ENCODE data around the gene CUX1. TPM values are rescaled to one million over a fixed set of nuclear protein-coding genes. Genes with fewer than 3 reads are reported as not detected.
"Not testable (repeated sequence)": the region's sequence is repeated elsewhere in the genome, so short reads cannot be mapped to it uniquely, and the experiment has no call there.

The CUX1 gene
- total RNA-seq, 1 donor, result 46.2 TPM

GRCh38 chr7:102024005-102024768 is 206.8 kb downstream of the CUX1 start:
- no peak for DNase-seq (ENCODE audit: low read depth)

GRCh38 chr7:102024769-102025391 is 207.5 kb downstream of the CUX1 start:
- TF ChIP-seq CTCF (IDR thresholded peaks at IDR 0.05; ENCODE audit: insufficient read depth, low read depth, low read length), result no peak
- peak; percentile 18 for DNase-seq (ENCODE audit: low read depth)
- H3K4me3 ChIP-seq (ENCODE audit: low read depth, low read length), result no peak overlapping the region

More at GRCh38 chr7:102024005-102024768, 206.8 kb downstream of the CUX1 start:
- no peak for TF ChIP-seq CTCF (IDR thresholded peaks at IDR 0.05; ENCODE audit: insufficient read depth, low read depth, low read length)
- H3K4me3 ChIP-seq (ENCODE audit: low read depth, low read length), result no peak overlapping the region

GRCh38 chr7:102025777-102026176 is 208.4 kb downstream of the CUX1 start:
- H3K4me3 ChIP-seq (ENCODE audit: low read depth, low read length); DNase-seq (ENCODE audit: low read depth): not testable (repeated sequence)

- no peak overlapping the region for H3K4me3 ChIP-seq (ENCODE audit: low read depth, low read length)
- TF ChIP-seq CTCF (IDR thresholded peaks at IDR 0.05; ENCODE audit: insufficient read depth, low read depth, low read length), result no peak
- no peak for DNase-seq (ENCODE audit: low read depth)
Observed at GRCh38 chr7:102028206-102028826, 210.9 kb downstream of the CUX1 start.

GRCh38 chr7:102029616-102030015 is 212.2 kb downstream of the CUX1 start:
- H3K4me3 ChIP-seq (ENCODE audit: low read depth, low read length), result no peak overlapping the region
- no peak for TF ChIP-seq CTCF (IDR thresholded peaks at IDR 0.05; ENCODE audit: insufficient read depth, low read depth, low read length)
- no peak for DNase-seq (ENCODE audit: low read depth)

GRCh38 chr7:102030696-102031095 is 213.3 kb downstream of the CUX1 start:
- no peak for DNase-seq (ENCODE audit: low read depth)
- TF ChIP-seq CTCF (IDR thresholded peaks at IDR 0.05; ENCODE audit: insufficient read depth, low read depth, low read length), result no peak
- H3K4me3 ChIP-seq (ENCODE audit: low read depth, low read length), result no peak overlapping the region

GRCh38 chr7:102036958-102037357 is 219.5 kb downstream of the CUX1 start:
- no peak overlapping the region for H3K4me3 ChIP-seq (ENCODE audit: low read depth, low read length)
- no peak for TF ChIP-seq CTCF (IDR thresholded peaks at IDR 0.05; ENCODE audit: insufficient read depth, low read depth, low read length)
- DNase-seq (ENCODE audit: low read depth), result no peak

Data from fibroblast of villous mesenchyme (primary cell).